Panc1 (cell line): ENCODE results near the gene IL2RA. TPM values are rescaled to one million over a fixed set of nuclear protein-coding genes. Genes with fewer than 3 reads are reported as not detected.

ENCODE experiments used
- ATAC-seq: fragments of 200-7000 bp; cut with Tn5 transposase; 2 replicates; pipeline ENCODE4 v1.9.1; 2020; ENCODE audit warnings: mild to moderate bottlenecking, moderate library complexity
- BruUV-seq: library from RNA; stranded (reverse); fragments of 400-500 nt; replicated peaks from 2 replicates; lab custom pipeline; 2021; lab: Mats Ljungman, UMichigan
- CTCF ChIA-PET: fragments of 300-600 bp; sonication (Branson Sonifier 250); formaldehyde crosslinking; loops from one replicate; lab custom pipeline; 2022; ENCODE audit warnings: antibody characterized with exemption; lab: Charles Lee
- POLR2A ChIA-PET: fragments of 300-600 bp; sonication (Branson Sonifier 250); formaldehyde crosslinking; loops from one replicate; lab custom pipeline; 2022; ENCODE audit warnings: antibody characterized with exemption; lab: Charles Lee
- DNase-seq: peaks from one replicate; pipeline ENCODE4 v3.0.0-alpha.2; 2010; ENCODE audit warnings: low read depth, low spot score
- H3K27ac ChIP-seq: 2 replicates; pipeline ENCODE4 v1.5.1; 2011; ENCODE audit warnings: mild to moderate bottlenecking, low read length, inconsistent platforms
- H3K27me3 ChIP-seq: fragments of 200-500 bp; sonication (Bioruptor generic); 2 replicates; pipeline ENCODE4 v1.6.0; 2014; ENCODE audit warnings: low read length, inconsistent platforms; ENCODE audit not compliant: control insufficient read depth, insufficient read depth
- H3K36me3 ChIP-seq: fragments of 200-500 bp; sonication (Bioruptor generic); 2 replicates; pipeline ENCODE4 v1.5.1; 2014; ENCODE audit warnings: inconsistent platforms, mild to moderate bottlenecking, low read length, moderate library complexity; ENCODE audit not compliant: control insufficient read depth, insufficient read depth
- H3K4me1 ChIP-seq: 2 replicates; pipeline ENCODE4 v1.5.1; 2011; ENCODE audit warnings: inconsistent platforms, mild to moderate bottlenecking, low read length, moderate library complexity; ENCODE audit not compliant: control insufficient read depth, insufficient read depth
- H3K4me3 ChIP-seq, 2 experiments: 2 replicates each; pipeline ENCODE4 v1.5.1; 2011 to 2012; ENCODE audit warnings: low read depth in 2 of 2, low read length in 2 of 2, mild to moderate bottlenecking in 2 of 2, inconsistent platforms in 1 of 2, moderate library complexity in 1 of 2
- H3K9me3 ChIP-seq: fragments of 200-500 bp; sonication (Bioruptor generic); 2 replicates; pipeline ENCODE4 v1.5.1; 2014; ENCODE audit warnings: low read depth, mild to moderate bottlenecking, inconsistent platforms, low read length, moderate library complexity; ENCODE audit not compliant: control insufficient read depth, insufficient read depth
- POLR2AphosphoS5 ChIP-seq: IDR thresholded peaks from 2 replicates; pipeline ENCODE4 v1.6.1; 2012; ENCODE audit warnings: mild to moderate bottlenecking, low read depth, low read length, moderate library complexity
- REST ChIP-seq, 2 experiments: IDR thresholded peaks; 2 replicates each; pipeline ENCODE4 v1.6.1; 2011 to 2012; ENCODE audit warnings: low read depth in 2 of 2, control low read depth in 1 of 2, low read length in 1 of 2, mild to moderate bottlenecking in 1 of 2, moderate library complexity in 1 of 2; ENCODE audit not compliant: insufficient read depth in 1 of 2
- SIN3A ChIP-seq: IDR thresholded peaks from 2 replicates; pipeline ENCODE4 v1.6.1; 2012; ENCODE audit warnings: low read depth, mild to moderate bottlenecking, low read length, moderate library complexity, borderline replicate concordance; ENCODE audit not compliant: insufficient read depth
- TCF7L2 ChIP-seq: IDR thresholded peaks from 2 replicates; pipeline ENCODE4 v1.6.1; 2011; ENCODE audit warnings: mild to moderate bottlenecking, low read depth, low read length, inconsistent platforms
- in situ Hi-C: cut with HindIII; loops from 2 replicates; pipeline ENCODE4 v1.10.0; 2016; ENCODE audit warnings: low sequenced_read_pairs, low pct_unique_long_range_greater_than_20kb
- intact Hi-C: fragments of 100-400 bp; cut with micrococcal nuclease; formaldehyde crosslinking; loops from one replicate; pipeline ENCODE4 v1.10.0; 2022; ENCODE audit not compliant: unreplicated experiment
- total RNA-seq: library from RNA; stranded (reverse); gene quantifications from one replicate; pipeline ENCODE4 v1.2.1, GENCODE V29; 2021; ENCODE audit not compliant: unreplicated experiment
- TF ChIP-seq, protein P1 (sequence below): fragments of 450-650 bp; IDR thresholded peaks from 2 replicates; pipeline ENCODE4 v1.5.1; 2017; ENCODE audit warnings: mild to moderate bottlenecking

Gene IL2RA
- total RNA-seq, 1 experiment from 2014 or later: 0.33 TPM

DNA sequence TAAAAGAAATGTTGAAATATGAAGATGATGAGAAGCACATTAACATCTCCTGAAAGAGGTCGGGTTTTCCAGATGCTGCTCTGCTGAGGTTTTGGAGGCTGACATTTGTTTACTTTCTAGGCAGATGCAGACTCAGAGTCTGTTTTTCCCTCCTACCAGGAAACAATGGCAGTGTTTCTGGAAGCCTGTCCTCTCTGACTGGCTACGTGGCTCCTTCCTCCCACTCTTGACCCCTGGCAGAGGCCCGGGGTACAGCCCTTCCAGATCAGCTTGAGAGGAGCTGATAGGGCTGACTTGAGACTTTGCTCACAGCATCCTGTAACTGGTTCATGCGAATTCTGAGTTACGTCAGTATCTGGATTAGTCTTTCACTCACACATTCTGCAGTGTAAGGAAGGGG lies 43.7 kb downstream of the IL2RA start:
- TF ChIP-seq, protein P1, sequence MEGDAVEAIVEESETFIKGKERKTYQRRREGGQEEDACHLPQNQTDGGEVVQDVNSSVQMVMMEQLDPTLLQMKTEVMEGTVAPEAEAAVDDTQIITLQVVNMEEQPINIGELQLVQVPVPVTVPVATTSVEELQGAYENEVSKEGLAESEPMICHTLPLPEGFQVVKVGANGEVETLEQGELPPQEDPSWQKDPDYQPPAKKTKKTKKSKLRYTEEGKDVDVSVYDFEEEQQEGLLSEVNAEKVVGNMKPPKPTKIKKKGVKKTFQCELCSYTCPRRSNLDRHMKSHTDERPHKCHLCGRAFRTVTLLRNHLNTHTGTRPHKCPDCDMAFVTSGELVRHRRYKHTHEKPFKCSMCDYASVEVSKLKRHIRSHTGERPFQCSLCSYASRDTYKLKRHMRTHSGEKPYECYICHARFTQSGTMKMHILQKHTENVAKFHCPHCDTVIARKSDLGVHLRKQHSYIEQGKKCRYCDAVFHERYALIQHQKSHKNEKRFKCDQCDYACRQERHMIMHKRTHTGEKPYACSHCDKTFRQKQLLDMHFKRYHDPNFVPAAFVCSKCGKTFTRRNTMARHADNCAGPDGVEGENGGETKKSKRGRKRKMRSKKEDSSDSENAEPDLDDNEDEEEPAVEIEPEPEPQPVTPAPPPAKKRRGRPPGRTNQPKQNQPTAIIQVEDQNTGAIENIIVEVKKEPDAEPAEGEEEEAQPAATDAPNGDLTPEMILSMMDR: no peak
- TF ChIP-seq SIN3A (no peak), REST (IDR thresholded peaks at IDR 0.05; ENCODE audit: insufficient read depth in 1 of 2, low read depth in 2 of 2, low read length in 1 of 2) (no peak), TCF7L2 (no peak), POLR2AphosphoS5 (no peak)
- no peaks in the 10 kb centered on the region for H3K36me3 ChIP-seq
- H3K4me1 ChIP-seq: no peaks in the 10 kb centered on the region
- ATAC-seq (no peak), DNase-seq (no peak)
- no peaks in the 10 kb centered on the region for H3K9me3 ChIP-seq
- intact Hi-C loops: no loop called here
- in situ Hi-C loops: no loop called here
- ChIA-PET CTCF (no interaction called here), POLR2A (no interaction called here)
- no TSS peak for BruUV-seq
- no peak overlapping the region for H3K27ac ChIP-seq
- no peaks in the 10 kb centered on the region for H3K27me3 ChIP-seq
- no peak overlapping the region for H3K4me3 ChIP-seq

DNA sequence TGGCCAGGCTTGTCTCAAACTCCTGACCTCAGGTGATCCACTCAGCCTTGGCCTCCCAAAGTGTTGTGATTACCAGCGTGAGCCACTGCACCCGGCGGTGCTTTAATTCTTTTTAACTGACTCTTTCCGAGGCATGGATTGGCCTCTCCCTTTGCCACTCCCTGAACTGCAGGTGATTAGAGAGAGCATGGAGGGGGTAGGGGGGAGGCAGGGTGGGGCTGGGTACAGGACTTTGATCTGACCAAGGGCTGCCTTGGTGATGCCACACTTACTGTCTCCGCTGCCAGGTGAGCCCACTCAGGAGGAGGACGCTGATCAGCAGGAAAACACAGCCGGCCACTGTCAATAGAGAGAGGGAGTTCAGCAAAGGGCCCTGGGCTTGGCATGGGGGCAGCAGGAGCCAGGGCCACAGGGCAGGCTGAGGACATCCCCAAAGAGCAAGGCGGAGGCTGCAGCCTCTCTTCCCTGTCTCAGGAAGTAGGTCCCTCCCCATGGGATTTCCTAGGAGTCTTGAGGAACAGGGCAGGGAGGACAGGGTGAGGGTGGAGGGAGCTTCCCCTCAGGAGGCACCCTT lies 44.3 kb downstream of the IL2RA start:
- Histone ChIP-seq H3K9me3 (no peaks in the 10 kb centered on the region), H3K27me3 (no peaks in the 10 kb centered on the region), H3K4me1 (no peaks in the 10 kb centered on the region), H3K27ac (no peak overlapping the region), H3K36me3 (no peaks in the 10 kb centered on the region), H3K4me3 (no peak overlapping the region)
- ChIA-PET CTCF (no interaction called here), POLR2A (no interaction called here)
- BruUV-seq: no TSS peak
- DNase-seq (no peak), ATAC-seq (no peak)
- no peak for TF ChIP-seq REST (IDR thresholded peaks at IDR 0.05; ENCODE audit: insufficient read depth in 1 of 2, low read depth in 2 of 2, low read length in 1 of 2)
- TF ChIP-seq TCF7L2: no peak
- TF ChIP-seq, protein P1: no peak
- no peak for TF ChIP-seq SIN3A
- no peak for TF ChIP-seq POLR2AphosphoS5
- in situ Hi-C loops: no loop called here
- intact Hi-C loops: no loop called here
